IMR-90 (cell line): ENCODE data around the gene ZNF385B.

ENCODE experiments used
- BHLHE40 ChIP-seq: fragments of 150-350 bp; IDR thresholded peaks from 2 replicates; pipeline ENCODE4 v1.6.1; 2016; ENCODE audit warnings: mild to moderate bottlenecking, low read depth, low read length
- POLR2A ChIP-seq: IDR thresholded peaks from 2 replicates; pipeline ENCODE4 v1.6.1; 2012; ENCODE audit warnings: mild to moderate bottlenecking, low read depth, low read length
- RCOR1 ChIP-seq: IDR thresholded peaks from 2 replicates; pipeline ENCODE4 v1.6.1; 2012; ENCODE audit warnings: mild to moderate bottlenecking, low read length, improper control_type of control experiment; ENCODE audit not compliant: insufficient replicate concordance
- TF ChIP-seq, protein P1 (sequence below): conservative IDR thresholded peaks from 2 replicates; pipeline ENCODE4 v1.5.1; 2012; ENCODE audit warnings: mild to moderate bottlenecking, low read depth, low read length, improper control_type of control experiment
- TF ChIP-seq, protein P2 (sequence below): fragments of 150-350 bp; IDR thresholded peaks from 2 replicates; pipeline ENCODE4 v1.6.1; 2017; ENCODE audit warnings: mild to moderate bottlenecking, antibody characterized with exemption, low read length, low read depth

DNA sequence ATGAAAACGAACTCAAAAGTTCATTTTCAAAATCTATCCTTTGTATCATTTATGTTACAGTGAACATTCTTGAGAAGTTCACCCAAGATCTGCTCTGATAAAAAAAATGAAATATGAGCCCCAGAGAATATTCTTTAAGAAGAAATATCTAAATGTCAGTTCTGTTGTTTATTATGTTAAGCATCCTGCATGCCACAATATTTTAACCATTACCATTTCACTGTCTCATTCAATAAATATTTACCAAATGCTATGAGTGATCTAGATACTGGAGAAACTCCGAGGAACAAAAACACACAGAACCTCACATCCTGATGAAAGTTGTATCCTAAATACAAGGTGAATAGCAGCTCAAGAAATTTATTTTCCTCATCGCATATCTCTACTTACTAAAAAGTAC is 170.2 kb downstream of the ZNF385B start:
- TF ChIP-seq BHLHE40 = no peak
- TF ChIP-seq, protein P1, sequence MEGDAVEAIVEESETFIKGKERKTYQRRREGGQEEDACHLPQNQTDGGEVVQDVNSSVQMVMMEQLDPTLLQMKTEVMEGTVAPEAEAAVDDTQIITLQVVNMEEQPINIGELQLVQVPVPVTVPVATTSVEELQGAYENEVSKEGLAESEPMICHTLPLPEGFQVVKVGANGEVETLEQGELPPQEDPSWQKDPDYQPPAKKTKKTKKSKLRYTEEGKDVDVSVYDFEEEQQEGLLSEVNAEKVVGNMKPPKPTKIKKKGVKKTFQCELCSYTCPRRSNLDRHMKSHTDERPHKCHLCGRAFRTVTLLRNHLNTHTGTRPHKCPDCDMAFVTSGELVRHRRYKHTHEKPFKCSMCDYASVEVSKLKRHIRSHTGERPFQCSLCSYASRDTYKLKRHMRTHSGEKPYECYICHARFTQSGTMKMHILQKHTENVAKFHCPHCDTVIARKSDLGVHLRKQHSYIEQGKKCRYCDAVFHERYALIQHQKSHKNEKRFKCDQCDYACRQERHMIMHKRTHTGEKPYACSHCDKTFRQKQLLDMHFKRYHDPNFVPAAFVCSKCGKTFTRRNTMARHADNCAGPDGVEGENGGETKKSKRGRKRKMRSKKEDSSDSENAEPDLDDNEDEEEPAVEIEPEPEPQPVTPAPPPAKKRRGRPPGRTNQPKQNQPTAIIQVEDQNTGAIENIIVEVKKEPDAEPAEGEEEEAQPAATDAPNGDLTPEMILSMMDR = no peak
- TF ChIP-seq, protein P2, sequence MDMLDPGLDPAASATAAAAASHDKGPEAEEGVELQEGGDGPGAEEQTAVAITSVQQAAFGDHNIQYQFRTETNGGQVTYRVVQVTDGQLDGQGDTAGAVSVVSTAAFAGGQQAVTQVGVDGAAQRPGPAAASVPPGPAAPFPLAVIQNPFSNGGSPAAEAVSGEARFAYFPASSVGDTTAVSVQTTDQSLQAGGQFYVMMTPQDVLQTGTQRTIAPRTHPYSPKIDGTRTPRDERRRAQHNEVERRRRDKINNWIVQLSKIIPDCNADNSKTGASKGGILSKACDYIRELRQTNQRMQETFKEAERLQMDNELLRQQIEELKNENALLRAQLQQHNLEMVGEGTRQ = no peak
- no peak for TF ChIP-seq POLR2A
- no peak for TF ChIP-seq RCOR1
